Parathyroid adenoma (tissue), 2 donors: ENCODE results near the gene LILRB4.
"Not testable (repeated sequence)": the region's sequence is repeated elsewhere in the genome, so short reads cannot be mapped to it uniquely, and the experiment has no call there.

Experiments
- H2AFZ ChIP-seq: fragments of 300-600 bp; sonication (generic); one replicate; pipeline ENCODE4 v1.7.0; 2017; ENCODE audit warnings: antibody characterized with exemption, mild to moderate bottlenecking
- H3K27ac ChIP-seq: fragments of 300-600 bp; sonication (generic); one replicate; pipeline ENCODE4 v1.7.0; 2017
- H3K27me3 ChIP-seq: fragments of 300-600 bp; sonication (generic); one replicate; pipeline ENCODE4 v1.7.0; 2017; ENCODE audit warnings: low read length; ENCODE audit not compliant: control insufficient read depth, insufficient read depth
- H3K36me3 ChIP-seq: fragments of 300-600 bp; sonication (generic); one replicate; pipeline ENCODE4 v1.7.0; 2017; ENCODE audit warnings: low read length; ENCODE audit not compliant: control insufficient read depth, insufficient read depth
- H3K4me1 ChIP-seq: fragments of 300-600 bp; sonication (generic); one replicate; pipeline ENCODE4 v1.7.0; 2017; ENCODE audit warnings: control low read depth
- H3K4me2 ChIP-seq: fragments of 300-600 bp; sonication (generic); one replicate; pipeline ENCODE4 v1.7.0; 2017; ENCODE audit warnings: low read length
- H3K4me3 ChIP-seq: fragments of 300-600 bp; sonication (generic); one replicate; pipeline ENCODE4 v1.7.0; 2017; ENCODE audit warnings: low read depth, low read length
- H3K79me2 ChIP-seq: fragments of 300-600 bp; sonication (generic); one replicate; pipeline ENCODE4 v1.7.0; 2017; ENCODE audit warnings: control low read depth
- H3K9ac ChIP-seq: fragments of 300-600 bp; sonication (generic); one replicate; pipeline ENCODE4 v1.7.0; 2017; ENCODE audit warnings: mild to moderate bottlenecking
- H3K9me3 ChIP-seq: fragments of 300-600 bp; sonication (generic); one replicate; pipeline ENCODE4 v1.7.0; 2017; ENCODE audit warnings: low read length; ENCODE audit not compliant: control insufficient read depth
- CTCF ChIP-seq: fragments of 300-600 bp; sonication (generic); IDR thresholded peaks from one replicate; pipeline ENCODE4 v1.7.0; 2017; ENCODE audit warnings: antibody characterized with exemption, mild to moderate bottlenecking
- donor health status: primary hyperparathyroidism.

LILRB4 gene

GRCh38 chr19:54630782-54631181 lies 32.0 kb upstream of the LILRB4 start:
- Histone ChIP-seq H3K36me3 (no peaks in the 10 kb centered on the region), H3K9me3 (no peaks in the 10 kb centered on the region), H3K4me1 (no peaks in the 10 kb centered on the region), H2AFZ (no peak overlapping the region), H3K27ac (no peak overlapping the region), H3K4me3 (no peak overlapping the region), H3K9ac (no peak overlapping the region), H3K27me3 (no peaks in the 10 kb centered on the region), H3K4me2 (no peak overlapping the region), H3K79me2 (no peaks in the 10 kb centered on the region)
- TF ChIP-seq CTCF: no peak

- not testable (repeated sequence) for H3K36me3 ChIP-seq, H3K27me3 ChIP-seq, H3K9me3 ChIP-seq, H3K4me2 ChIP-seq, H3K79me2 ChIP-seq, H3K9ac ChIP-seq, H3K4me3 ChIP-seq, H2AFZ ChIP-seq, H3K4me1 ChIP-seq, H3K27ac ChIP-seq
Observed at GRCh38 chr19:54631489-54632337, 31.1 kb upstream of the LILRB4 start.

- H3K4me2 ChIP-seq, H3K79me2 ChIP-seq, H3K4me3 ChIP-seq, H3K27me3 ChIP-seq, H3K9me3 ChIP-seq, H2AFZ ChIP-seq, H3K27ac ChIP-seq, H3K4me1 ChIP-seq, H3K9ac ChIP-seq, H3K36me3 ChIP-seq: not testable (repeated sequence)
Observed at GRCh38 chr19:54632517-54632916, 30.3 kb upstream of the LILRB4 start.

GRCh38 chr19:54633401-54633800 lies 29.4 kb upstream of the LILRB4 start:
- H2AFZ ChIP-seq: no peak overlapping the region
- no peak overlapping the region for H3K27ac ChIP-seq
- no peaks in the 10 kb centered on the region for H3K27me3 ChIP-seq
- H3K4me3 ChIP-seq: no peak overlapping the region
- H3K4me1 ChIP-seq: no peaks in the 10 kb centered on the region
- H3K36me3 ChIP-seq: no peaks in the 10 kb centered on the region
- H3K4me2 ChIP-seq: no peak overlapping the region
- H3K9ac ChIP-seq: no peak overlapping the region
- H3K79me2 ChIP-seq: no peaks in the 10 kb centered on the region
- no peaks in the 10 kb centered on the region for H3K9me3 ChIP-seq
- TF ChIP-seq CTCF: no peak

GRCh38 chr19:54636081-54636480 lies 26.7 kb upstream of the LILRB4 start:
- not testable (repeated sequence) for H3K4me2 ChIP-seq, H3K4me1 ChIP-seq, H3K79me2 ChIP-seq, H3K27me3 ChIP-seq, H3K27ac ChIP-seq, H2AFZ ChIP-seq, H3K9me3 ChIP-seq, H3K4me3 ChIP-seq, H3K36me3 ChIP-seq, H3K9ac ChIP-seq

GRCh38 chr19:54638683-54639082 lies 24.1 kb upstream of the LILRB4 start:
- H3K79me2 ChIP-seq: no peaks in the 10 kb centered on the region
- H3K27ac ChIP-seq: no peak overlapping the region
- H3K27me3 ChIP-seq: no peaks in the 10 kb centered on the region
- no peak overlapping the region for H3K4me3 ChIP-seq
- no peak for TF ChIP-seq CTCF
- H2AFZ ChIP-seq: no peak overlapping the region
- H3K9me3 ChIP-seq: no peaks in the 10 kb centered on the region
- H3K4me2 ChIP-seq: no peak overlapping the region
- no peak overlapping the region for H3K9ac ChIP-seq
- H3K4me1 ChIP-seq: no peaks in the 10 kb centered on the region
- H3K36me3 ChIP-seq: no peaks in the 10 kb centered on the region

GRCh38 chr19:54642953-54643352 lies 19.8 kb upstream of the LILRB4 start:
- not testable (repeated sequence) for H3K36me3 ChIP-seq, H3K27ac ChIP-seq, H2AFZ ChIP-seq, H3K79me2 ChIP-seq, H3K4me1 ChIP-seq, H3K27me3 ChIP-seq, H3K9ac ChIP-seq, H3K4me2 ChIP-seq, H3K4me3 ChIP-seq, H3K9me3 ChIP-seq

- not testable (repeated sequence) for H3K27ac ChIP-seq, H3K36me3 ChIP-seq, H3K4me3 ChIP-seq, H3K79me2 ChIP-seq, H3K9me3 ChIP-seq, H3K4me1 ChIP-seq, H3K27me3 ChIP-seq, H3K9ac ChIP-seq, H3K4me2 ChIP-seq, H2AFZ ChIP-seq
Observed at GRCh38 chr19:54643583-54643982, 19.2 kb upstream of the LILRB4 start.
